Stimulated activated CD8-positive, alpha-beta memory T cell treated with anti-CD3 and anti-CD28 coated beads, Interleukin-7, amount 100 ng/mL, for 4 hours (primary cell): ENCODE data around the gene DOK7.

Experiments used
- DNase-seq, 2 donors: peaks; one replicate each; pipeline ENCODE4 v3.0.0-alpha.2; 2020; ENCODE audit warnings: low read depth in 2 of 2

Gene DOK7

GRCh38 chr4:3487861-3488260 lies 24.8 kb downstream of the DOK7 start:
- DNase-seq, result no peak

- no peak for DNase-seq
Measured at GRCh38 chr4:3488820-3489219, 25.7 kb downstream of the DOK7 start.

- no peak for DNase-seq
Measured at GRCh38 chr4:3489451-3489962, 26.4 kb downstream of the DOK7 start.

GRCh38 chr4:3491681-3492405 lies 28.7 kb downstream of the DOK7 start:
- DNase-seq, result no peak

GRCh38 chr4:3492741-3493719 lies 29.9 kb downstream of the DOK7 start:
- no peak for DNase-seq

- no peak for DNase-seq
Measured at GRCh38 chr4:3493720-3494461, 30.8 kb downstream of the DOK7 start.

- DNase-seq, result no peak
Measured at GRCh38 chr4:3494462-3494871, 31.4 kb downstream of the DOK7 start.

GRCh38 chr4:3495204-3495975 lies 32.3 kb downstream of the DOK7 start:
- no peak for DNase-seq

GRCh38 chr4:3496021-3496420 lies 32.9 kb downstream of the DOK7 start:
- DNase-seq, result no peak

- no peak for DNase-seq
Measured at GRCh38 chr4:3497095-3497494, 34.0 kb downstream of the DOK7 start.

- DNase-seq, result no peak
Measured at GRCh38 chr4:3497523-3498389, 34.6 kb downstream of the DOK7 start.

- no peak for DNase-seq
Measured at GRCh38 chr4:3498407-3498806, 35.3 kb downstream of the DOK7 start.

GRCh38 chr4:3498901-3499510 lies 35.9 kb downstream of the DOK7 start:
- DNase-seq, result no peak

- DNase-seq, result no peak
Measured at GRCh38 chr4:3499710-3500109, 36.6 kb downstream of the DOK7 start.

GRCh38 chr4:3500111-3500510 lies 37.0 kb downstream of the DOK7 start:
- no peak for DNase-seq

GRCh38 chr4:3500634-3501101 lies 37.6 kb downstream of the DOK7 start:
- DNase-seq, result no peak

- no peak for DNase-seq
Measured at GRCh38 chr4:3501126-3501824, 38.2 kb downstream of the DOK7 start.

GRCh38 chr4:3501825-3502425 lies 38.8 kb downstream of the DOK7 start:
- no peak for DNase-seq
